Measurements from ENCODE around the gene INPP5D. TPM values are rescaled to one million over a fixed set of nuclear protein-coding genes. Genes with fewer than 3 reads are reported as not detected.
A peak's percentile ranks its signal among the peaks of the same experiment; 100 is the strongest.

The INPP5D gene
- total and polyA plus RNA-seq, 2 of the 13 experiments (the other 11 are each of a cell fraction or from before 2014, with no cell fraction given), result 16.7 to 18.0 TPM

- TF ChIP-seq ZSCAN22 (CRISPR knock-in tag; IDR thresholded peaks at IDR 0.05) (no peak), BCL6 (CRISPR knock-in tag; IDR thresholded peaks at IDR 0.05) (no peak), DPF2 (CRISPR knock-in tag; IDR thresholded peaks at IDR 0.05; ENCODE audit: borderline replicate concordance, low read depth) (peak; percentile 63; the same call in 1 of the 2 replicates), ZNF17 (CRISPR knock-in tag; IDR thresholded peaks at IDR 0.05) (no peak), ARNTL (CRISPR knock-in tag; IDR thresholded peaks at IDR 0.05) (no peak), PRDM10 (CRISPR knock-in tag; IDR thresholded peaks at IDR 0.05; ENCODE audit: low read depth) (no peak), SP2 (CRISPR knock-in tag; IDR thresholded peaks at IDR 0.05) (no peak), HNF4A (CRISPR knock-in tag; IDR thresholded peaks at IDR 0.05) (peak; percentile 86), HNF4G (IDR thresholded peaks at IDR 0.05; ENCODE audit: borderline replicate concordance, low read depth, low read length) (peak; percentile 84), HNF4G (CRISPR knock-in tag; IDR thresholded peaks at IDR 0.05; ENCODE audit: borderline replicate concordance, low read depth) (no peak), ZNF281 (CRISPR knock-in tag; IDR thresholded peaks at IDR 0.05; ENCODE audit: borderline replicate concordance) (no peak), ESRRA (CRISPR knock-in tag; IDR thresholded peaks at IDR 0.05; ENCODE audit: low read depth) (peak; percentile 56; the same call in 1 of the 2 replicates), PAXIP1 (CRISPR knock-in tag; conservative IDR thresholded peaks at IDR 0.05) (peak; percentile 70; the same call in 1 of the 2 replicates), REL (CRISPR knock-in tag; conservative IDR thresholded peaks at IDR 0.05) (no peak), PAWR (CRISPR knock-in tag; IDR thresholded peaks at IDR 0.05; ENCODE audit: borderline replicate concordance) (no peak), GABPA (IDR thresholded peaks at IDR 0.05; ENCODE audit: low read depth, low read length) (no peak), GABPA (CRISPR knock-in tag; IDR thresholded peaks at IDR 0.05; ENCODE audit: low read depth) (no peak)
- TF ChIP-seq, protein P1, sequence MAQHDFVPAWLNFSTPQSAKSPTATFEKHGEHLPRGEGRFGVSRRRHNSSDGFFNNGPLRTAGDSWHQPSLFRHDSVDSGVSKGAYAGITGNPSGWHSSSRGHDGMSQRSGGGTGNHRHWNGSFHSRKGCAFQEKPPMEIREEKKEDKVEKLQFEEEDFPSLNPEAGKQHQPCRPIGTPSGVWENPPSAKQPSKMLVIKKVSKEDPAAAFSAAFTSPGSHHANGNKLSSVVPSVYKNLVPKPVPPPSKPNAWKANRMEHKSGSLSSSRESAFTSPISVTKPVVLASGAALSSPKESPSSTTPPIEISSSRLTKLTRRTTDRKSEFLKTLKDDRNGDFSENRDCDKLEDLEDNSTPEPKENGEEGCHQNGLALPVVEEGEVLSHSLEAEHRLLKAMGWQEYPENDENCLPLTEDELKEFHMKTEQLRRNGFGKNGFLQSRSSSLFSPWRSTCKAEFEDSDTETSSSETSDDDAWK (CRISPR knock-in tag; IDR thresholded peaks at IDR 0.05), result no peak
These were observed 123.8 kb downstream of the INPP5D start (continued) for GRCh38 chr2:233183869-233184418.
